Activated B cell treated with CpG ODN at 0.5 μM for 24 hours (primary cell): ENCODE data around the gene IL31RA. TPM values are rescaled to one million over a fixed set of nuclear protein-coding genes. Genes with fewer than 3 reads are reported as not detected.

ENCODE experiments used
- ATAC-seq: fragments of 200-7000 bp; cut with Tn5 transposase; one replicate; pipeline ENCODE4 v1.10.0; 2021; ENCODE audit warnings: low read depth, mild to moderate bottlenecking, moderate library complexity
- CTCF ChIA-PET: fragments of 350-600 bp; sonication (Branson Sonifier 250); formaldehyde crosslinking; loops from one replicate; lab custom pipeline; 2021; ENCODE audit warnings: antibody characterized with exemption; lab: Charles Lee
- POLR2A ChIA-PET: fragments of 350-600 bp; sonication (Branson Sonifier 250); formaldehyde crosslinking; loops from one replicate; lab custom pipeline; 2021; ENCODE audit warnings: antibody characterized with exemption; lab: Charles Lee
- DNase-seq: peaks from one replicate; pipeline ENCODE4 v3.0.0; 2022
- H3K27ac Mint-ChIP-seq: one replicate; pipeline ENCODE4 v1.8.0; 2020; ENCODE audit warnings: mixed read lengths
- H3K27me3 Mint-ChIP-seq: one replicate; pipeline ENCODE4 v1.8.0; 2021; ENCODE audit warnings: mixed read lengths
- H3K36me3 Mint-ChIP-seq: one replicate; pipeline ENCODE4 v1.8.0; 2021; ENCODE audit warnings: low read depth, mixed read lengths
- H3K4me1 Mint-ChIP-seq: one replicate; pipeline ENCODE4 v1.8.0; 2021; ENCODE audit warnings: mixed read lengths
- H3K4me3 Mint-ChIP-seq: one replicate; pipeline ENCODE4 v1.8.0; 2020; ENCODE audit warnings: mild to moderate bottlenecking, mixed read lengths
- H3K9me3 Mint-ChIP-seq: one replicate; pipeline ENCODE4 v1.8.0; 2020; ENCODE audit warnings: mixed read lengths
- CTCF ChIP-seq: fragments of 200-600 bp; IDR thresholded peaks from one replicate; pipeline ENCODE4 v1.8.0; 2022; ENCODE audit warnings: antibody characterized with exemption, mild to moderate bottlenecking
- intact Hi-C: fragments of 100-400 bp; cut with micrococcal nuclease; formaldehyde crosslinking; loops from one replicate; pipeline ENCODE4 v1.15.1; 2024
- total RNA-seq: library from RNA; stranded (reverse); gene quantifications from 2 replicates; pipeline ENCODE4 v1.2.3, GENCODE V29; 2022

The IL31RA gene
- total RNA-seq, 1 donor from 2014 or later: not detected

GRCh38 chr5:55853041-55853670, 2.0 kb downstream of the IL31RA start:
- no peak for DNase-seq
- Mint-ChIP-seq H3K36me3 (no peaks in the 10 kb centered on the region), H3K27me3 (peaks cover 21% of the 10 kb centered on the region), H3K4me1 (no peaks in the 10 kb centered on the region), H3K27ac (no peak overlapping the region), H3K4me3 (no peak overlapping the region), H3K9me3 (no peaks in the 10 kb centered on the region)
- ChIA-PET CTCF (no interaction called here), POLR2A (no interaction called here)
- no peak for TF ChIP-seq CTCF
- intact Hi-C loops: no loop called here
- ATAC-seq: no peak

- CTCF ChIA-PET: no interaction called here
- Mint-ChIP-seq H3K4me3 (no peak overlapping the region), H3K4me1 (no peaks in the 10 kb centered on the region), H3K27me3 (peaks cover 21% of the 10 kb centered on the region), H3K9me3 (no peaks in the 10 kb centered on the region), H3K36me3 (no peaks in the 10 kb centered on the region), H3K27ac (no peak overlapping the region)
- ATAC-seq: no peak
- DNase-seq: no peak
- intact Hi-C loops: no loop called here
- POLR2A ChIA-PET: no interaction called here
- no peak for TF ChIP-seq CTCF
These were observed 2.7 kb downstream of the IL31RA start for GRCh38 chr5:55853818-55854217.

GRCh38 chr5:55855509-55855908, 4.4 kb downstream of the IL31RA start:
- ChIA-PET POLR2A (no interaction called here), CTCF (no interaction called here)
- DNase-seq (no peak), ATAC-seq (no peak)
- H3K4me3 Mint-ChIP-seq: no peak overlapping the region
- no peaks in the 10 kb centered on the region for H3K9me3 Mint-ChIP-seq
- TF ChIP-seq CTCF: no peak
- no peak overlapping the region for H3K27ac Mint-ChIP-seq
- H3K36me3 Mint-ChIP-seq: no peaks in the 10 kb centered on the region
- intact Hi-C loops: no loop called here
- H3K27me3 Mint-ChIP-seq: peaks cover 22% of the 10 kb centered on the region
- H3K4me1 Mint-ChIP-seq: no peaks in the 10 kb centered on the region

- intact Hi-C loops: no loop called here
- POLR2A ChIA-PET: no interaction called here
- TF ChIP-seq CTCF: no peak
- Mint-ChIP-seq H3K4me1 (no peaks in the 10 kb centered on the region), H3K27ac (no peak overlapping the region), H3K4me3 (no peak overlapping the region), H3K27me3 (peaks cover 12% of the 10 kb centered on the region), H3K9me3 (no peaks in the 10 kb centered on the region), H3K36me3 (no peaks in the 10 kb centered on the region)
- ATAC-seq: no peak
- DNase-seq: no peak
- CTCF ChIA-PET: no interaction called here
These were observed 5.5 kb downstream of the IL31RA start for GRCh38 chr5:55856516-55857246.

- intact Hi-C loops: no loop called here
- H3K4me1 Mint-ChIP-seq: no peaks in the 10 kb centered on the region
- H3K9me3 Mint-ChIP-seq: no peaks in the 10 kb centered on the region
- no peak for TF ChIP-seq CTCF
- H3K27ac Mint-ChIP-seq: no peak overlapping the region
- no peaks in the 10 kb centered on the region for H3K36me3 Mint-ChIP-seq
- peaks cover 11% of the 10 kb centered on the region for H3K27me3 Mint-ChIP-seq
- CTCF ChIA-PET: no interaction called here
- H3K4me3 Mint-ChIP-seq: no peak overlapping the region
- DNase-seq (no peak), ATAC-seq (no peak)
- POLR2A ChIA-PET: no interaction called here
These were observed 6.1 kb downstream of the IL31RA start for GRCh38 chr5:55857247-55857640.
